GM23338 (cell line): ENCODE measurements around the gene VASN. TPM values are rescaled to one million over a fixed set of nuclear protein-coding genes. Genes with fewer than 3 reads are reported as not detected.

Experiments
- EZH2phosphoT487 ChIP-seq: fragments of 200-600 bp; sonication (generic); IDR thresholded peaks from one replicate; pipeline ENCODE4 v1.8.1; 2018; ENCODE audit warnings: antibody characterized with exemption; ENCODE audit not compliant: unreplicated experiment
- REST ChIP-seq: IDR thresholded peaks from one replicate; pipeline ENCODE4 v1.6.1; 2018; ENCODE audit warnings: antibody characterized with exemption; ENCODE audit not compliant: unreplicated experiment
- STAT1 ChIP-seq: IDR thresholded peaks from one replicate; pipeline ENCODE4 v1.6.1; 2016; ENCODE audit warnings: antibody characterized with exemption; ENCODE audit not compliant: unreplicated experiment
- polyA plus RNA-seq: library from polyadenylated mRNA; unstranded; fragments of >200 nt; fragmentation: Nextera tagmentation; extraction: Ambion mirVana; gene quantifications from 2 replicates; pipeline ENCODE4 v1.2.1, GENCODE V29; 2016
- total RNA-seq: library from RNA; depleted of rRNA; stranded (reverse); fragments of >200 nt; shearing (Covaris generic); gene quantifications from 2 replicates; pipeline ENCODE4 v1.2.3, GENCODE V29; 2014
- TF ChIP-seq, protein P1 (sequence below): fragments of 250-450 bp; sonication (Bioruptor Pico); IDR thresholded peaks from 2 replicates; pipeline ENCODE4 v1.5.0; 2020; ENCODE audit warnings: mild to moderate bottlenecking, moderate library complexity

Gene VASN
- total and polyA plus RNA-seq, 2 experiments from 2014 or later: 8.0 to 15.5 TPM

DNA sequence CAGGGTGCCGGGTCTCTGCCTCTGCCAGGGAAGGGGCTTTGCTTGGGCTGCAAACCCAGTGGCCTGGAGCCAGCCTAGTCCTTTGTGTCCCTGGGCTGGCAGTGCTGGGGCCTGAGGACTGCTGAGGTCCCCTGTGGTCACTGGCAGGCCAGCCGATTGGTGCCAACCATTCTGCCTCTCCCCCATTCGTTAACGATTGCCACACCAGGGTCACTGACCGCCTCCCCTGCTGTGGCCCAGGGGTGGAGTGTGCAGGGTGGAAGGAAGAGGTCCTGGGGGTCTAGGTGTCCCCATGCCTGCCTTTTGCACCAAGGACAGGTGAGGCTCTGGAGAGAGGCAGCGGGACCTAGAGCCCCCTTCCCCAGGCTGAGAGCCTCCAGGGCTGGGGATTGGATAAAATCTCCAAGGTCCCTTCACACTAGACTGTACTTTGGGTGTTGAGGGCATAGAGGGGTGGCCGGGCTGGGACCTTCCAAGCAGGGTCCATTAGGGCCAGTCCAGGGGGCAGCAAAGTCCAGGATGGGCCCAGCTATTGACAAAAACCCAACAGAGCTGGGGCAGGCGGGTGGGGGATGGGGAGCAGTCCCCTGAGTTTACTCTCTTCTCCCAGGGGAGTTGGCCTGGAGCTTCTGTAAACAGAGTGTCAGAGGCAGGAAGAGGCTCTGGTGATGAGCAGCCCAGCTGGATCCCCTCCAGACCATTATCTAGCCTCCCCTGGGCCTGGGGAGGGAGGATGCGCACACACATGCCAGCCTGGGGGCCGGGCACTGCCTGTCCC lies 1.1 kb downstream of the VASN start (continued):
- TF ChIP-seq REST: no peak
- no peak for TF ChIP-seq EZH2phosphoT487
- TF ChIP-seq, protein P1, sequence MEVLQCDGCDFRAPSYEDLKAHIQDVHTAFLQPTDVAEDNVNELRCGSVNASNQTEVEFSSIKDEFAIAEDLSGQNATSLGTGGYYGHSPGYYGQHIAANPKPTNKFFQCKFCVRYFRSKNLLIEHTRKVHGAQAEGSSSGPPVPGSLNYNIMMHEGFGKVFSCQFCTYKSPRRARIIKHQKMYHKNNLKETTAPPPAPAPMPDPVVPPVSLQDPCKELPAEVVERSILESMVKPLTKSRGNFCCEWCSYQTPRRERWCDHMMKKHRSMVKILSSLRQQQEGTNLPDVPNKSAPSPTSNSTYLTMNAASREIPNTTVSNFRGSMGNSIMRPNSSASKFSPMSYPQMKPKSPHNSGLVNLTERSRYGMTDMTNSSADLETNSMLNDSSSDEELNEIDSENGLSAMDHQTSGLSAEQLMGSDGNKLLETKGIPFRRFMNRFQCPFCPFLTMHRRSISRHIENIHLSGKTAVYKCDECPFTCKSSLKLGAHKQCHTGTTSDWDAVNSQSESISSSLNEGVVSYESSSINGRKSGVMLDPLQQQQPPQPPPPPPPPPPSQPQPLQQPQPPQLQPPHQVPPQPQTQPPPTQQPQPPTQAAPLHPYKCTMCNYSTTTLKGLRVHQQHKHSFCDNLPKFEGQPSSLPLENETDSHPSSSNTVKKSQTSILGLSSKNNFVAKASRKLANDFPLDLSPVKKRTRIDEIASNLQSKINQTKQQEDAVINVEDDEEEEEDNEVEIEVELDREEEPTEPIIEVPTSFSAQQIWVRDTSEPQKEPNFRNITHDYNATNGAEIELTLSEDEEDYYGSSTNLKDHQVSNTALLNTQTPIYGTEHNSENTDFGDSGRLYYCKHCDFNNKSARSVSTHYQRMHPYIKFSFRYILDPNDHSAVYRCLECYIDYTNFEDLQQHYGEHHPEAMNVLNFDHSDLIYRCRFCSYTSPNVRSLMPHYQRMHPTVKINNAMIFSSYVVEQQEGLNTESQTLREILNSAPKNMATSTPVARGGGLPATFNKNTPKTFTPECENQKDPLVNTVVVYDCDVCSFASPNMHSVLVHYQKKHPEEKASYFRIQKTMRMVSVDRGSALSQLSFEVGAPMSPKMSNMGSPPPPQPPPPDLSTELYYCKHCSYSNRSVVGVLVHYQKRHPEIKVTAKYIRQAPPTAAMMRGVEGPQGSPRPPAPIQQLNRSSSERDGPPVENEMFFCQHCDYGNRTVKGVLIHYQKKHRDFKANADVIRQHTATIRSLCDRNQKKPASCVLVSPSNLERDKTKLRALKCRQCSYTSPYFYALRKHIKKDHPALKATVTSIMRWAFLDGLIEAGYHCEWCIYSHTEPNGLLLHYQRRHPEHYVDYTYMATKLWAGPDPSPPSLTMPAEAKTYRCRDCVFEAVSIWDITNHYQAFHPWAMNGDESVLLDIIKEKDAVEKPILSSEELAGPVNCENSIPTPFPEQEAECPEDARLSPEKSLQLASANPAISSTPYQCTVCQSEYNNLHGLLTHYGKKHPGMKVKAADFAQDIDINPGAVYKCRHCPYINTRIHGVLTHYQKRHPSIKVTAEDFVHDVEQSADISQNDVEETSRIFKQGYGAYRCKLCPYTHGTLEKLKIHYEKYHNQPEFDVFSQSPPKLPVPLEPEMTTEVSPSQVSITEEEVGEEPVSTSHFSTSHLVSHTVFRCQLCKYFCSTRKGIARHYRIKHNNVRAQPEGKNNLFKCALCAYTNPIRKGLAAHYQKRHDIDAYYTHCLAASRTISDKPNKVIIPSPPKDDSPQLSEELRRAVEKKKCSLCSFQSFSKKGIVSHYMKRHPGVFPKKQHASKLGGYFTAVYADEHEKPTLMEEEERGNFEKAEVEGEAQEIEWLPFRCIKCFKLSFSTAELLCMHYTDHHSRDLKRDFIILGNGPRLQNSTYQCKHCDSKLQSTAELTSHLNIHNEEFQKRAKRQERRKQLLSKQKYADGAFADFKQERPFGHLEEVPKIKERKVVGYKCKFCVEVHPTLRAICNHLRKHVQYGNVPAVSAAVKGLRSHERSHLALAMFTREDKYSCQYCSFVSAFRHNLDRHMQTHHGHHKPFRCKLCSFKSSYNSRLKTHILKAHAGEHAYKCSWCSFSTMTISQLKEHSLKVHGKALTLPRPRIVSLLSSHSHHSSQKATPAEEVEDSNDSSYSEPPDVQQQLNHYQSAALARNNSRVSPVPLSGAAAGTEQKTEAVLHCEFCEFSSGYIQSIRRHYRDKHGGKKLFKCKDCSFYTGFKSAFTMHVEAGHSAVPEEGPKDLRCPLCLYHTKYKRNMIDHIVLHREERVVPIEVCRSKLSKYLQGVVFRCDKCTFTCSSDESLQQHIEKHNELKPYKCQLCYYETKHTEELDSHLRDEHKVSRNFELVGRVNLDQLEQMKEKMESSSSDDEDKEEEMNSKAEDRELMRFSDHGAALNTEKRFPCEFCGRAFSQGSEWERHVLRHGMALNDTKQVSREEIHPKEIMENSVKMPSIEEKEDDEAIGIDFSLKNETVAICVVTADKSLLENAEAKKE (CRISPR knock-in tag): no peak
- TF ChIP-seq STAT1: no peak
